Measurements from ENCODE around the gene PBX3.

- TF ChIP-seq CTCF (IDR thresholded peaks at IDR 0.05; ENCODE audit: low read depth, low read length, poor library complexity, severe bottlenecking) (no peak), EZH2phosphoT487 (IDR thresholded peaks at IDR 0.05; ENCODE audit: borderline replicate concordance, low read length) (no peak)
These were observed 41.3 kb upstream of the PBX3 start for GRCh38 chr9:125705893-125706292.
